ENCODE data around the gene PLEKHA7. TPM values are rescaled to one million over a fixed set of nuclear protein-coding genes. Genes with fewer than 3 reads are reported as not detected.
"Not testable (repeated sequence)": the region's sequence is repeated elsewhere in the genome, so short reads cannot be mapped to it uniquely, and the experiment has no call there.

The PLEKHA7 gene
- total and polyA plus RNA-seq, 2 donors from 2014 or later, result 24.4 to 65.7 TPM

GRCh38 chr11:16871368-16871767 is 142.8 kb downstream of the PLEKHA7 start:
- H3K9me3 ChIP-seq (ENCODE audit: control insufficient read depth in 2 of 3, insufficient read depth in 1 of 3, low read length in 3 of 3), result no peaks in the 10 kb centered on the region
- no peaks in the 10 kb centered on the region for H3K27me3 ChIP-seq (ENCODE audit: control insufficient read depth, insufficient read depth, low read length)
- no peaks in the 10 kb centered on the region for H3K4me1 ChIP-seq (ENCODE audit: control insufficient read depth in 2 of 3, insufficient read depth in 2 of 3, low read depth in 1 of 3, low read length in 3 of 3)
- intact Hi-C loops (cut with DNase I), result no loop called here
- no peak overlapping the region for H3K27ac ChIP-seq (ENCODE audit: low read depth in 2 of 2, low read length in 2 of 2)
- FAIRE-seq (no peak), DNase-seq (no peak)
- TF ChIP-seq CTCF (IDR thresholded peaks at IDR 0.05; ENCODE audit: borderline replicate concordance, extremely low read depth, insufficient read depth), result no peak
- peaks cover 0 to 17% (median 4%) of the 10 kb centered on the region in 3 donors for H3K36me3 ChIP-seq (ENCODE audit: control insufficient read depth in 2 of 3, insufficient read depth in 3 of 3, low read length in 3 of 3)
- no peak overlapping the region for H3K4me3 ChIP-seq (ENCODE audit: low read length in 3 of 3)
- no peak overlapping the region for H3K9ac ChIP-seq (ENCODE audit: low read length in 3 of 3)

GRCh38 chr11:16867097-16867496 is 147.1 kb downstream of the PLEKHA7 start:
- no peak for FAIRE-seq

GRCh38 chr11:16864428-16864827 is 149.8 kb downstream of the PLEKHA7 start:
- intact Hi-C loops (cut with DNase I); DNase-seq: not testable (repeated sequence)

More at GRCh38 chr11:16867097-16867496, 147.1 kb downstream of the PLEKHA7 start:
- Histone ChIP-seq H3K4me3 (ENCODE audit: low read length in 3 of 3) (no peak overlapping the region), H3K4me1 (ENCODE audit: control insufficient read depth in 2 of 3, insufficient read depth in 2 of 3, low read depth in 1 of 3, low read length in 3 of 3) (no peaks in the 10 kb centered on the region), H3K27me3 (ENCODE audit: control insufficient read depth, insufficient read depth, low read length) (no peaks in the 10 kb centered on the region), H3K9me3 (ENCODE audit: control insufficient read depth in 2 of 3, insufficient read depth in 1 of 3, low read length in 3 of 3) (no peaks in the 10 kb centered on the region), H3K36me3 (ENCODE audit: control insufficient read depth in 2 of 3, insufficient read depth in 3 of 3, low read length in 3 of 3) (peaks cover 0 to 21% (median 6%) of the 10 kb centered on the region in 3 donors), H3K9ac (ENCODE audit: low read length in 3 of 3) (no peak overlapping the region), H3K27ac (ENCODE audit: low read depth in 2 of 2, low read length in 2 of 2) (no peak overlapping the region)
- TF ChIP-seq CTCF (IDR thresholded peaks at IDR 0.05; ENCODE audit: borderline replicate concordance, extremely low read depth, insufficient read depth), result no peak
- intact Hi-C loops (cut with DNase I), result no loop called here
- DNase-seq, result no peak

GRCh38 chr11:16863389-16863788 is 150.8 kb downstream of the PLEKHA7 start:
- Histone ChIP-seq H3K27me3 (ENCODE audit: control insufficient read depth, insufficient read depth, low read length) (no peaks in the 10 kb centered on the region), H3K4me1 (ENCODE audit: control insufficient read depth in 2 of 3, insufficient read depth in 2 of 3, low read depth in 1 of 3, low read length in 3 of 3) (no peaks in the 10 kb centered on the region), H3K9me3 (ENCODE audit: control insufficient read depth in 2 of 3, insufficient read depth in 1 of 3, low read length in 3 of 3) (no peaks in the 10 kb centered on the region), H3K36me3 (ENCODE audit: control insufficient read depth in 2 of 3, insufficient read depth in 3 of 3, low read length in 3 of 3) (peaks cover 0 to 10% (median 4%) of the 10 kb centered on the region in 3 donors), H3K9ac (ENCODE audit: low read length in 3 of 3) (no peak overlapping the region), H3K4me3 (ENCODE audit: low read length in 3 of 3) (no peak overlapping the region), H3K27ac (ENCODE audit: low read depth in 2 of 2, low read length in 2 of 2) (no peak overlapping the region)
- no peak for TF ChIP-seq CTCF (IDR thresholded peaks at IDR 0.05; ENCODE audit: borderline replicate concordance, extremely low read depth, insufficient read depth)
- FAIRE-seq (no peak), DNase-seq (no peak)
- intact Hi-C loops (cut with DNase I), result no loop called here

More at GRCh38 chr11:16864428-16864827, 149.8 kb downstream of the PLEKHA7 start:
- H3K9me3 ChIP-seq (ENCODE audit: control insufficient read depth in 2 of 3, insufficient read depth in 1 of 3, low read length in 3 of 3); H3K4me1 ChIP-seq (ENCODE audit: control insufficient read depth in 2 of 3, insufficient read depth in 2 of 3, low read depth in 1 of 3, low read length in 3 of 3); H3K27me3 ChIP-seq (ENCODE audit: control insufficient read depth, insufficient read depth, low read length); H3K9ac ChIP-seq (ENCODE audit: low read length in 3 of 3); H3K4me3 ChIP-seq (ENCODE audit: low read length in 3 of 3); H3K27ac ChIP-seq (ENCODE audit: low read depth in 2 of 2, low read length in 2 of 2); FAIRE-seq: not testable (repeated sequence)
- peaks cover 0 to 21% (median 6%) of the 10 kb centered on the region in 3 donors for H3K36me3 ChIP-seq (ENCODE audit: control insufficient read depth in 2 of 3, insufficient read depth in 3 of 3, low read length in 3 of 3)
